Muscle of back (tissue), 13 donors: ENCODE data around the gene HOXA2. TPM values are rescaled to one million over a fixed set of nuclear protein-coding genes. Genes with fewer than 3 reads are reported as not detected.

ENCODE experiments used
- DNase-seq, 3 donors: peaks; one replicate each; pipeline versions ENCODE4 v3.0.0 to v3.0.0-alpha.2; 2013
- long read RNA-seq, 9 donors: transcript quantifications; one replicate each; lab custom pipeline, GENCODE V29; 2026
- polyA plus RNA-seq, 10 donors: library from polyadenylated mRNA; unstranded; fragments of 120-200 nt; gene quantifications; one replicate each; pipeline ENCODE4 v1.2.1, GENCODE V29; 2013; ENCODE audit not compliant: insufficient read length in 10 of 10

HOXA2 gene
- polyA plus RNA-seq = 1 to 10 TPM; 1.6 to 7.4 (median 4.4) TPM
- long read RNA-seq, donor 1, partial matches to known transcripts = 0 of 2 reads
- long read RNA-seq, donor 1, other reads (novel, unspliced or antisense) = 0 of 2 reads
- long read RNA-seq, donor 2 = 0 reads
- long read RNA-seq, donor 3 = 0 reads
- long read RNA-seq, donor 4, partial matches to known transcripts = 0 of 4 reads
- long read RNA-seq, donor 4, other reads (novel, unspliced or antisense) = 0 of 4 reads
- long read RNA-seq, donor 5, partial matches to known transcripts = 0 of 4 reads
- long read RNA-seq, donor 5, other reads (novel, unspliced or antisense) = 0 of 4 reads
- long read RNA-seq, donor 6, partial matches to known transcripts = 0 of 4 reads
- long read RNA-seq, donor 6, other reads (novel, unspliced or antisense) = 0 of 4 reads
- long read RNA-seq, donor 7, partial matches to known transcripts = 0 of 2 reads
- long read RNA-seq, donor 7, other reads (novel, unspliced or antisense) = 0 of 2 reads
- long read RNA-seq, donor 8 = 0 reads
- long read RNA-seq, donor 9 = 0 reads

DNA sequence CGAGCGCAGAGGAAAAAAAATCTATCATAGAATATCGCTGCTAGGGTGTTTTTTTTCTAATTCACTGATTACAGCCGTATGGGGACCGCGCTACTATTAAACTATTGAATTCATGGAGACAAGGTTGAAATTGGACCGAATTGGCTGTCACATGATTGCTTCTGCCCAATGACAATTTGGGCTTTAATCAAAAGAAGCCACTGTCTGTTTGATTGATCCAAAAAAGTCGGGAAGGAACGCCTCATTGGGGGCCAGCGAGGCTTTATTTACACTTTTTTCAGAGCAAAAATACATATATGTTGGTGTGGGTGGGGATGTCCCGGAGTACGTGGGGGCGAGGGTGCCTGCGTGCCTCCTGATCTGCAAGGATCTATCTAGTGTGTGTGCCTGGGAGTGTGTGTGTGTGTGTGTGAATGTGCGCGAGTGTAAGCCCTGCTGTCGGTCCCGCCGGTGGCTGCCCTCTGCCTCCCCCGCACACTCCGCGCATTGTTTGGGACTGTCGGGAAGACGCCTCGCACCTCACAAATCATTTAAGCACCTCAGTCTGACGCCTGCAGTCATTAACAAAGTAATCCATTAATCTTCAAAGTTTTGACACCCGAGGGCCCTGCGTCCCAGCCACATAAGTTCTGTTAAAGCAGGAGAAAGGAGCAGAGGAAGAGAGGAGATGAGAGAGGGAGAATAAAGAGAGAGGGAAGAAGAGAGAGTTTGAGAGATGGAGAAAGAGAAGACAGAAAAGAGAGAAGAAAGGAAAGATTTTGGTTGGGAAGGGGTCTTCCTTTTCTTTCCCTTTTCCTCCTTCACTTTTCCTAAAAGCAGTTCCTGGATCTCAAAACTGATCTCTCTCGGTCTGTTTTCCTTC lies at the start of gene HOXA2:
HOXA2 (minus strand) TSS at position 103 of the 862 bp plus-strand sequence. CDS start 183 bp downstream, outside the sequence.
- peak in 2 of 3 donors; percentile 70 to 76 for DNase-seq

DNA sequence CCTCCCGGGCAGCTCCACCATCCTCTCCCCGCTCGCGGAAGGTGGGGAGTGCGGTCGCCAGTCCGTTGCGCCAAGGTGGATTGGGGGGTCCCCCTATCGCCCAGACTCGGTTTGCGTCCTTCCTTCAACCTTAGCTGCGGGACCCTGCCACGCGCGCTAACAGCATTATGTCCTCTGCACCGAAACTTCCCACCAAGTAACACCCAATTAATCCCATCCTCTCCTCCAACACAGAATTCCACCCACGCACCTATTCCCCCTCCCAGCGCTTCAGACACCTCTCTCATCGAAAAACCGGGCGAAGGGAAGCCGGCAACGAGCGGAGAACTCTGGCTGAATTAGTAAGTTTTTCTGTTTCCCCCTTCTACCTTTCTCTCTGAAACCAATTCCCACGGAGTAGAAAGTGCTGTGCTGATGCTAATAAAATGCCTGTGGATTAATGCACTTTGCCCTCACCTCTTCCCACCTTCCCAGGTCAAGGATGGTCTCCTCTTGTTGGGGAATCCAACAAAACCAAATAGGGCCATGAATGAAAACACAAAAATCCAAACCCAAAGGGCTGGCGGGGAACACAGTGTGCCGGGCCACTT lies 49.0 kb upstream of the HOXA2 start:
- no peak for DNase-seq

DNA sequence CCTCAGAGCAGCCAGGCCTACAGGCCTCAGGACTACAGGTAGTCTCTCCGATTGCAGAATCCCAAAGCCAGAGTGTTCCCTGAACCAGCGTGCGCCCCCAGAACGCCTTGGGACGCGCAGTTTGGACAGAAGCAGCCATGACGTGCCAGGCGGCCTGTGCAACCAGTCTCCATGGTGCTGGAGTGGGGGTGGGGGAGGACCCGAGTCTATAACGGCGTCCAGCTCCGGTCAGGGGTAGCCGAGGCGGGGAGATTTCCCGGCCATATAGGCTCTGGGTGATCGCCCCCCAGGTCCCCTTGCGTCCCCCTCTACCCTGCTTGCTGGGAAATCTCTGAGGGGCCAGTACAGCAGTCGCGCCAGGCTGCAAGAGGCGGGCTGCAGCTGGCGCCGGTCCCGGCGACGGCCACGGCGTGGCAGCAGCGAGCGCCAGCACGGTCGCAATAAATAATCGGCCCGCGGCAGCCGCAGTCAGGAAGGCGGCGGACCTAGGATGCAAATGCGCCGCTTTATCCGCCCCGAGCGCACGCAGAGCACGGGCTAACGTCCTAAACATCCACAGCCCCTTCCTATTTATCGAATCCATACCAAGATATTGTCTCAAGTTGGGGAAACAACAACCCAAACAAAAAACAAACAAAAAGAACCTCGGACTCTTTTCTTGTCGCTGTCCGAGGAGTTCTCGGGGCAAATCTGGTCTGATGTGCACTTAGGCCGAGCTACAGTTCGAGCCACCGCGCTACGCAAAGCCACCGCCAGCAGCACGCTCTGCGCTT lies 48.3 kb upstream of the HOXA2 start:
- peak; percentile 79 to 95 (median 86) for DNase-seq

DNA sequence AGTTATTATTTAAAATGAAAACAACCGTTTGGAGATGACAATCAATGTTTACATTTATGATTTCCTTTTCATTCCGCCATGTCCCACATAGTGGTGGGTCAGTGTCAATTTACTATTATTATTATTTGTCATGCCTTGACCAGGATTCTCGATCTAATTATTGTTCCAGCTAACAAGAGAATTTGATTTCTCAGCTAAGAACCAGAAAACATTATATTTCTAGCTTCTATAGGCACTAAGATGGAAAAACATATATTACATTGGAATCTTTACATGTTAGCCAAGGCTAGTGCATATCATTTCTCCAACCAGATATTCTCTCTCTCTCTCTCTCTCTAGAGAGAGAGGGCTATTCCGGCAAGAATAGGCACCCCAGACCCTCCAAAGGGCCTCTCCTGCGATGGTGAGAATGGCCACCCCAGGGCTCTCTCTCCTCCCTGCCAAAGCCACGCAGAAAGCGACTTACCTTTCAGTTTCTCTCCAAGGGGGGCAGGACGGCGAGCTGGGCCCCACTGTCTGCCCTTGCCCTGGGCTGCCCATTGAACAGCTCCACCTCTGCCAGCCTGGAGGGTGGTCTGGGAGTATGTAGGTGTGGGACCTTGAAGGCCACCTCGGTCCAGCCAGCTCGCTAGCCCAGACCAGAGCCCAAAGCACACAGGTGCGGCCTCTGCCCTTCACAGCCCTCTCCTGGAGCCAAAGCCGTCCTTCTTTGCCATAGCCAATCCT lies 47.5 kb upstream of the HOXA2 start:
- peak in 1 of 3 donors; percentile 65 for DNase-seq

DNA sequence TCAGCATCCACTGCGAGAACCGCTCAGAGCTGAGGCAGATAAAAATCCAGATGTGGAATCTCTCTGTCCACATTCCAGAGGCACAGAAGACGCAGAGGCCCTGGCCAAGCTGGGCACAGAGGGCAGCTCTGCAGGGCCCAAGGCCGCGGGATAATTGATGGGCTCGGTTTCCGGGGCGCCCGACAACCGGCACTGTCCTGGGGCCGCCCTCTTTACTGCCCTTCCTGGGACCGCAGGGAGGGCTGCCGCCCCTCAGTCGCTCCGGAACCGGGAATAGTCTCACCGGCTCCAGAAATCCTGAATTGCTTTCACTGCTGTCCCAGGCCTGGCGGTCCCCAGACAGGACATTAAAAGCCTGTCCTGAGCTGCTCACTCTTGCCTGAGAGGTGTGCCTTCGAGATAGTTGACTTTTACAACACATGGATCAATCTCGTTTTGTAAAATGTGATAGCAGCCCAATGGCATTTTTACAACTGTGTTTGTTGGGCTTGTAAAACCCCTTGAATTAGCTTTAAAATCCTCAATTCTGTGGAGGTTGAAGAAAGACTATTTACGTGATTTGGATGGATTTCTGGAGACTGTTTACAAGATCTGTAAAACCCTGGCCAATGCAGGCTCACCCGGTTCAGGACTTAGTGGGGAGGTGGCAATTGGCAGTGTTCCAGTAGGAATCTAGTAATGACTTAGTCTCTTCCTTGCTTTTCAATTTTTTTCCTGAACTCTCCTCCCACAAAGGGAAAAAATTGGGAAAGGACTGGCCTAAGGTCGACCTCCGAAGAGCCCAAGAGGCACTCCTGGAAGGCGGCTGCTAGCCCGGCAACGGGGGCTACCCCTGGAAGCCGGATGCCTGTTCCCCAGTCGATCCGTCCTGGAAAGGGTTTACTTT lies 46.5 kb upstream of the HOXA2 start:
- DNase-seq = peak in 1 of 3 donors; percentile 71

DNA sequence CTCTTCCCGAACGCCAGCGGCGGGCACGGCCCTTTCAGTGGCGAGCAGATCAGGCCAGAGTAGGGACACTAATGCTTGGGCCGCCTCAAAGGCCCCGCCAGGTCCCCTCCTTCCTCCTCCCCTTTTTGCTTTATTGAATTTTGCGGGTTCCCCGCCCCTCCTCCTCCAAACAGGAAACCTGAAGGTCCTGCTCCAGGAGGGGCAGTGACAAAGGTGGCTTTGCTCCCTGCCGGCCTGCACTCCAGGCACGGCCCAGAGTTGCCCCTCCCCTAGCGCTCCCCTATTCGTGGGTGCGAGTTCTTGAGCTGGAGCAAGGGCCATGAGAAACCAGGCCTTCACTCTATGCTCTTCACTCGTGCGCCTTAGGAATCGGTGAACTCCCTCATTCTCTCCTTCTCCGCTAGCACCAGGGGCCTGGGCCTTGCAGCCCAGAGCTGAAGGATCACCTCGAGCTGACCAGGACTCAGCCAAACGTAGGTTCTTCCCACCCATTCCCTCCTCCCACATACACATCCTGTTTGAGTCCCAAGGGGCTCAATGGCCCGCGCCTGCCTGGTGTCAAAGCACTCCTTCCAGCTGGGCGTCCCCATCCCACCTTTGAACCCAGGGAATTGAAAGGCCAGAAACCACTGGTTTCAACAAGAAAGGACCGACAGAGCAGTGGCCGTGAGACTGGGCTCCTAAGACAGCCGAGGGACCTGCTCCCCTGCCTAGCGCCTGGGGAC lies 45.7 kb upstream of the HOXA2 start:
- DNase-seq = peak in 1 of 3 donors; percentile 83

DNA sequence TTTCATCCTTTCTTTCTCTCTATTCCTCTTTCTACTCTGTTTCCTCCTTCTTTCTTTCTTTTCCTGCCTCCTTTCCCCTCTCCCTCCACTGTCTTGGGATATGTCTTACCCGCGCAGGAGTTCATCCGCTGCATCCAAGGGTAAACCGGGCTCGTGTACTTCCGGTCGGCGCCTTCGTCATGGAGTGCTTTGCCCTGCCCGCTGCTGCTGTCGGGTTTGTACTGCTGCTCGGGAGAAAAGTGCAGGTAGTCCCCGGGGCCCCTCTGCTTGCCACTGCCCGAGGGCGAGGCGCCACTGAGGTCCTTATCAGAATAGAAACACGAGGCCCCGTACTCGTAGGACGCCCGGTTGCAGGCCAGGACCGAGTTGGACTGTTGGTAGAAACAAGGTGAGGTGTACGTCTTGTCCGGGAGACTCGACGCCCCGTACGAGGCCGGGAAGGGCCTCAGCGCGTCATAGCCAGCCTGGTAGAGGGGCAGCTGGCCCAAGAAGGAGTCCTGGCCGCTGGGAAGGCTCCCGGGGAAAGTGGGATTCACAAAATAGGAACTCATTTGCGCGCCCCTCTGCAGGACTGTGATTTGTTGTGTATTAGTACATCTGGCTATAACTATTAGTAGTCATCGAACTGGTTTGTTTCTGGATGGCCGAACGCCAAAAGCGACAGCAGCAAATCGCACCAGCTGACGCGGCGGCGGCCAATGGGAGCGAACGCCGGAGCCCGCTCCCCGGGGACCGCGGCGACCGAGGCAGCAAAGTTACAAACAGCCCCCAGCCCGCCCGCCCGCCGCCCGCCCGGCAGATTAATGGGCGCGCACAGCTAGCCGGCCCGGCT lies 44.9 kb upstream of the HOXA2 start, which contains the start of gene HOXA6:
HOXA6 (minus strand) TSS at position 576 of the 832 bp plus-strand sequence; CDS start at position 551, 25 bp downstream.
- peak in 1 of 3 donors; percentile 85 for DNase-seq

DNA sequence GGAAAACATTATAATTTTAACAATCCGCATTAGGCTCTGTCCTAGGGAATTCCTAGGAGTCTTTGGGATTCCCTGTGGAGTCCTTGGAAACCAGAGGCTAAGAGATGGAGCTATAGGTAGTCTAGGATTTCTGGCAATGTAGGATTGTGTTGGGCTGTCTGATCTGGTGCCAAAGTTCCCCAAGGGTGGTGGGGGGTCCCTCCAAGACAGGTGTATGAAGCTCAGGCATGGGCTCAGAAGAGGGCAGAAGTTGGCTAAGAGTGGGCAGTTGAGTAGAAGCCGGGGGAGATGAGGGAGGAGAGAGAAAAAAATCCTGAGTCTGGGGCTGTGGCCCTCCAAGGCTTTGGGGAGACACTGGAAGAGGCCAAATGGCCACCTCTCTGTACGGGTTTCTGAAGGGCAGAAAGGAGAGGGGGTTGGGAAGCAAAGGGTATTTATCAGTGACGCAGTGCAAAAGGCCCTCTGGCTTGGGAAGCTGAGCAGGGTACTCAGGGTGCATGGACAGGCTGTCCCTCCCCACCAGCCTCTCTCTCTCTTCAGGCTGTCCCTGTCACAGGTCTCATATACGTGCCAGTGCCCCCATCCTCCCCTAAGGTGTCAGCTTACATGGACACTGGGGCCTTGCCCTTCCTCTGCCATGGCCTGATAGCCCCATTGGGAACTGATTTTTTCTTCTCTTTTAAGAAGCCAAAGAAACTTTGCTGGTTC lies 44.2 kb upstream of the HOXA2 start:
- peak in 1 of 3 donors; percentile 51 for DNase-seq

DNA sequence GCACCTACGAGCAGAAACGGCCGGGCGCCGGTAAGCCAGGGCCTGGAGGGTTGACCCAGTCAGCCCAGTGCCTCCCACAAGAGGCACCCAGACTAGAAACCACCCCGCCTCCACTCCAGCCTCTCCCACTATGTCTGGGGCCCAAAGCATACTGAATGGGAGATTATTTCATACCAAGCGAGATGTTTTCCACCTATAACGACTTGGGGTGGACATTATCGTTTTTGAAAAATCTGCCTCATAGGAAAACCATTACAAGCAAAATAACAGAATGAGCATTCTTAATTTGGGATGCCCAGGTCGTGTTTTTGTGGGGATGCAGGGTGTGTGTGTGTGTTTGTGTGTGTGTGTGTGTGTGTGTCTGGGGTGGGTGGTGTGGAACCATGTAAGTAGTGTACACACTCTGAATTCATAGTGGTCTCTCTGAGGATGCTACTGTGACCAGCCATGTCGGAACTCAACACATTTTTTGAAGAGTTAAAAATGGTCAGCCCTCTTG lies 43.5 kb upstream of the HOXA2 start:
- DNase-seq = no peak

DNA sequence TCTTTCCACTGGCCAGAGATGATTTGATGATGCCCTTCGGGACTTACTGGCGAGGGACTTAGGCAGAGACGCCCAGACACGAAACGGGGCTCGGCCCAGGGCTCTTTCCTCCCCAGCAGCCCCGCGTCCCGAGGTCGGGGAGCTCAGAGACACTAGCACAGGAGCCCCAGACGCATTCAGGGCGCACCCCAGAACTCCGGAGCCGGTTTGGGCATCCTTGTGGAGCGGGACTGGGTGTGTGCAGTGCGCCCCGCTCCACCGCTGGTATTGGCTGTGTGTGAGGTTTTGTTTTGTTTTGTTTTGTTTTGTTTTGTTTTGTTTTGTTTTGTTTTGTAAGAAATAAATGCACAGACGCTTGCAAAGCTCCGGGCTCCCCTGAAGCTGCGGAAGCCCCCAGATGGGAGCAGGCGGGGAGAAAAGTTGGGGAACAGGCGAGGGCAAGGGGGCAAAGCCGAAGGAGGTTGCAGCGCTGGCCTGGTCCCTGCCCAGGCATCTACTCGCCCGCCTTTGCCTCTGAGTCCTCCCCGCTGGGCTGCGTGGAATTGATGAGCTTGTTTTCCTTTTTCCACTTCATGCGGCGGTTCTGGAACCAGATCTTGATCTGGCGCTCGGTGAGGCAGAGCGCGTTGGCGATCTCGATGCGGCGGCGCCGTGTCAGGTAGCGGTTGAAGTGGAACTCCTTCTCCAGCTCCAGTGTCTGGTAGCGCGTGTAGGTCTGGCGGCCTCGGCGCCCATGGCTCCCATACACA lies 42.9 kb upstream of the HOXA2 start:
- DNase-seq = peak in 1 of 3 donors; percentile 65

DNA sequence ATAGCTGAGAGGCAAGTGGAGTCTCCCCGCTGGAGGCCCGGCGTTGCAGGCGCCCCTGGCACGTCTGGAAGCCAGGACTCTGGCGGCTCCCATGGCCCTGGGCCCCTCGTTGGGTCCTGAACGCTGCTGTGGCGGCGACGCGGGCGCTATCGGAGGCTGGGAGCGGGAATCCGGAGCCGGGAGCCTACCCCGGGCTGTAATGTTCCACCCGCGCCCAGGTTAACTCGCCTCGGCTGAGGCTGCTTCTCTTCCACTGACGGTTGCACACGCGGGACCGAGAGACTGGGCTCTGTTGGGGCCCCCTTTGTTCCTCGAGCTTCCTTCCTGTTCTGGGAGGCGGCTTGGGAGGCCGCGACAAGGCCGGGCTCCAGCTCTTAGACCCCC lies 42.3 kb upstream of the HOXA2 start:
- DNase-seq = peak in 1 of 3 donors; percentile 63

DNA sequence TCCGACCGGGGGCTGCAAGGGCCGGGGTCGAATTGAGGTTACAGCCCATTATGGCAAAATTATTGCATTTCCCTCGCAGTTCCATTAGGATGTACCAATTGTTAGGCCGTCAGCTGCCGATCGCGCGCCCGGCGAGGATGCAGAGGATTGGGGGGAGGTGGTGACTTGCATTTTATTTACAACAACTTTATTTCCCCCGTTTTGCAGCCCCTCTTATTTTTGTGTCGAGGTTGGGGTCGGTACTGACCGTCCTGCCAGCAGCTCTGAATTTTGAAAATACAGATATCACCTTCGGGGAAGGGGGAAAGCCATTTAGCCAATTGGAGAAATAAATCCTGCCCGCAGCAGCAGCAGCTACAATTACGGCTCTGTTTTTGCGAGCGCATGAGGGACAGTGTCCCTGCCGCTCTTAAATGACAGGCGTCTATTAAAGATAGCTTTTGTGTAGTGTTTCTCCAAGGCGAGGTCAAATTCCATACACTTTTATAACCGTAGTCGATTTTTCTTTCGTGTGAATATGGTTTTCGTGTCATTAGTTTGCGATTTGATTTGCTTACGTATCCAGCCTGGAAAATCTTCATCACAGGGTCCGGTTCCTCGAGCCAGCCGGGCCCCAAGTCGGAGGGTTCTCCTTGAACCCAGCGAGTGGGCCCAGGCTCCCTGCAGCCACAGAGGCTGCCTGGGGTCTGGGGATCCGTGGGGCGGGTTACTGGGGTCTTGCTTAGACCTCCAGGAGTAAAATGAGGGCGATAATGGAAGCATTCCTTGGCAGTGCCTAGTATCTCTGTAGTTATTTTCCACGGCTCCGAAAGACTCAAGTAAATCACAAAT lies 41.7 kb upstream of the HOXA2 start:
- peak in 1 of 3 donors; percentile 64 for DNase-seq

DNA sequence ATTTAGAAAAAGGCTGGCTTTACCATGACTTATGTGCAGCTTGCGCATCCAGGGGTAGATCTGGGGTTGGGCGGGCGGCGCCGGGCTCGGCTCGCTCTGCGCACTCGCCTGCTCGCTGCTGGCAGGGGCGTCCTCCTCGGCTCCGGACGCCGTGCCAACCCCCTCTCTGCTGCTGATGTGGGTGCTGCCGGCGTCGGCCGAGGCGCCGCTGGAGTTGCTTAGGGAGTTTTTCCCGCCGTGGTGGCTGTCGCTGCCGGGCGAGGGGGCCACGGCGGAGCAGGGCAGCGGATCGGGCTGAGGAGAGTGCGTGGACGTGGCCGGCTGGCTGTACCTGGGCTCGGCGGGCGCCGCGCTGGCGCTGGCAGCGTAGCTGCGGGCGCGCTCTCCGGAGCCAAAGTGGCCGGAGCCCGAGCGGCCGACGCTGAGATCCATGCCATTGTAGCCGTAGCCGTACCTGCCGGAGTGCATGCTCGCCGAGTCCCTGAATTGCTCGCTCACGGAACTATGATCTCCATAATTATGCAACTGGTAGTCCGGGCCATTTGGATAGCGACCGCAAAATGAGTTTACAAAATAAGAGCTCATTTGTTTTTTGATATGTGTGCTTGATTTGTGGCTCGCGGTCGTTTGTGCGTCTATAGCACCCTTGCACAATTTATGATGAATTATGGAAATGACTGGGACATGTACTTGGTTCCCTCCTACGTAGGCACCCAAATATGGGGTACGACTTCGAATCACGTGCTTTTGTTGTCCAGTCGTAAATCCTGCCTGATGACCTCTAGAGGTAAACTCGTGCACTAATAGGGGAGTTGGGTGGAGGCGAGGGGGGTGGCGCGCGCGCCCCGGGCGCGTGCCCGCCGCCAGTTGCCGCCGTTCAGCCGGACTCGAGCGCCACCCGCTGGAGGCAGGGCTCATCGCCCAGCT lies 40.8 kb upstream of the HOXA2 start, which contains the start of gene HOXA5:
HOXA5 (minus strand) TSS at position 659 of the 927 bp plus-strand sequence; CDS start at position 585, 74 bp downstream.
- DNase-seq = peak; percentile 88 to 89 (median 89)
